ENCODE measurements around the gene COQ8B. TPM values are rescaled to one million over a fixed set of nuclear protein-coding genes. Genes with fewer than 3 reads are reported as not detected.

Gene COQ8B
- polyA plus RNA-seq, 1 experiment, result 35.3 TPM

DNA sequence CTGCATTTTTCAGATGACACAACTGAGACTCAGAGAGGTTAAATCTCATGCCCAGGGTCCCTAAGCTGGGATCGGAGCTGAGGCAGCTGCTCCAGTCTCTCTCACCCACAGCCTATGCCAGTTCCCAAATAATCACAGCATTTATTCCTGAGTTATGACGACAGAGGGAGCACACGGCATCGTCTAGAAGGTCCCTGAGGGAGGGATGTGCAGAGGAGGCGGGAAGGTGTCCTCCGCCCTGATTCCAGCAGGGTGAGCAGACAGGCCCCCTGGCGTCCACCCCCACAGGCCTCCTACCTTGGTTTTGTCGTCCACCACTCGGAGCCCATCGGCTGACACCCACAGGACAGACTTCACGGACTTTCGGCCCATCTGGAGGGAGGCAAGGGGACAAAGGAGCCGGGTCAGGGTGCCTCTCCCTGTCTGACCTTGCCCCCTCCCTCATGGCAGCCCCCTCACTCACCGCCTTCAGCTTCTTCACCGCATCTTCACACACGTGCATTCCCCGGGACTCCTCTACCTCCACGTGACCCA is 34.2 kb downstream of the COQ8B start:
- Histone ChIP-seq H3K4me3 (ENCODE audit: low read depth, low read length) (no peak overlapping the region), H3K27me3 (ENCODE audit: control insufficient read depth, insufficient read depth, low read length) (no peaks in the 10 kb centered on the region), H3K36me3 (ENCODE audit: control insufficient read depth, insufficient read depth, low read length) (peaks cover 45% of the 10 kb centered on the region)
- no peak for DNase-seq (ENCODE audit: low read depth)
- CTCF ChIA-PET, result interaction anchor here (0.8 to 0.9 kb wide), 2 partner anchors 8 to 19 kb away, joined by 3 to 4 read pairs; partner anchors contain the start of gene NUMBL
- TF ChIP-seq CTCF (IDR thresholded peaks at IDR 0.05; ENCODE audit: insufficient read depth, low read depth, low read length), result no peak
- POLR2A ChIA-PET, result no interaction called here

DNA sequence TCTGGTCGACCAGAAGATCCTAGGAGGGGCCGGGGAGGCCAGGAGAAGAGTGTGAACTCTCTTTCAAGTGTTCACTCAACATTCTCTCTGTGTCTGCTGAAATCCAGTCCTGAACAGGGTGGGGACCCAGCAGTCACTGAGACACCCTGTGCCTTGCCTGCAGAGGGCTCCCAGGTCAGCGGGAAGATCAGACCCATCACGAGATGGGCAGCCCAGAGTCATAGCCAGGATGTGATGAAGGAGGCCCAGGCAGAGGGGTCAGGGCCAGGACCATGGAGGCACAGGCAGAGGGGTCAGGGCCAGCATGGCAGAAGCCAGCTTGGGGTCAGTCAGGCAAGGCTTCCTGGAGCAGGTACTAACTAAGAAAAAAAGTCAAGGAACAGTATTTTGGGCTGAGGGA is 35.6 kb downstream of the COQ8B start:
- DNase-seq (ENCODE audit: low read depth), result no peak
- ChIA-PET CTCF (interaction anchor here (1.0 kb wide), 1 partner anchor 126 kb away, joined by 3 read pairs; no protein-coding TSS in a partner anchor), POLR2A (no interaction called here)
- H3K27me3 ChIP-seq (ENCODE audit: control insufficient read depth, insufficient read depth, low read length), result no peaks in the 10 kb centered on the region
- no peak overlapping the region for H3K4me3 ChIP-seq (ENCODE audit: low read depth, low read length)
- no peak for TF ChIP-seq CTCF (IDR thresholded peaks at IDR 0.05; ENCODE audit: insufficient read depth, low read depth, low read length)
- H3K36me3 ChIP-seq (ENCODE audit: control insufficient read depth, insufficient read depth, low read length), result peaks cover 49% of the 10 kb centered on the region

DNA sequence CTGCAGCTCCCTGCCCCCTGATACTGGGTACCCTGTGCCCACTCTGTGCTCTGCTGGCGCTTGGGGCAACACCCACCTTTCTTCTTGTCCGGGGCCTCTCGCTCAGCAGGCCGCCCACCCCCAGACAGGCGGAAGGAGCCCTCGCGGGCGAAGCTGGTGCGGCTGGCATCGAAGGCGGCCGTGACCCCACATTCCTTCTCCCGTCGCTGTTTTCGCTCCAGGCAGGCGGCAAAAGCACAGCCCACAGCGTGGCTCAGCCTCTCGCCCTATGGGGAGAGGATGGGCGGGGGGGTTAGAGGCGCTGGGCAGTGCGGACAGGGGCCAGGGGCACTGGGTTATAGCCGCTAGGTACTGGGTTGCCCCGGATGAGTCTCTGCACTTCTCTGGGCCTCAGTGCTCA is 39.5 kb downstream of the COQ8B start:
- no peak for DNase-seq (ENCODE audit: low read depth)
- no peaks in the 10 kb centered on the region for H3K27me3 ChIP-seq (ENCODE audit: control insufficient read depth, insufficient read depth, low read length)
- no peak overlapping the region for H3K4me3 ChIP-seq (ENCODE audit: low read depth, low read length)
- peaks cover 51% of the 10 kb centered on the region for H3K36me3 ChIP-seq (ENCODE audit: control insufficient read depth, insufficient read depth, low read length)
- CTCF ChIA-PET, result no interaction called here
- POLR2A ChIA-PET, result no interaction called here
- TF ChIP-seq CTCF (IDR thresholded peaks at IDR 0.05; ENCODE audit: insufficient read depth, low read depth, low read length), result no peak

GRCh38 chr19:40674291-40674690 is 42.4 kb downstream of the COQ8B start:
- Histone ChIP-seq H3K36me3 (ENCODE audit: control insufficient read depth, insufficient read depth, low read length) (peaks cover 65% of the 10 kb centered on the region), H3K4me3 (ENCODE audit: low read depth, low read length) (no peak overlapping the region), H3K27me3 (ENCODE audit: control insufficient read depth, insufficient read depth, low read length) (no peaks in the 10 kb centered on the region)
- ChIA-PET CTCF (interaction anchor here (1.0 to 2.4 kb wide), 4 partner anchors 9 to 13 kb away, joined by 3 to 11 read pairs (median 4); no protein-coding TSS in a partner anchor), POLR2A (interaction anchor here (0.7 kb wide), 1 partner anchor 704 kb away, joined by 11 read pairs; no protein-coding TSS in a partner anchor)
- DNase-seq (ENCODE audit: low read depth), result no peak
- no peak for TF ChIP-seq CTCF (IDR thresholded peaks at IDR 0.05; ENCODE audit: insufficient read depth, low read depth, low read length)

DNA sequence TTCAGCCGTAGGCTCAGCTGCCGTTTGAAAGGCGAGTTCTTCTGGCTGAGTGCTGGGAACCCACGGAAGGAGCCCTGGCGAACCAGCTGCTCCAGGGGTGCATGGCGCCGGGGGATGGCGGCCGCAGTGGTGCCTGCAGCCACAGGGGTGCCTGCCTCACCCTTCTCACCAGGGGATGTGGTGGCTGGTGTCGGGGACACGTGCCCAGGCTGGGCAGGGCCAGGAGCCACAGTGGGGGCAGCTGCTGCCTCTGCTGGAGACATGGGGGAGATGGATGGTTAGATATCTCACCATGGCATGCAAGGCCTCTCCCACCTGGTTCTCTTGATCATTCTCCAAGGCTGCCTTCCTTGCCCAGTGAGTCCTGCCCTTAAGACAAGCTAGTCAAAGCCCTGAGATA is 43.3 kb downstream of the COQ8B start:
- Histone ChIP-seq H3K36me3 (ENCODE audit: control insufficient read depth, insufficient read depth, low read length) (peaks cover 68% of the 10 kb centered on the region), H3K27me3 (ENCODE audit: control insufficient read depth, insufficient read depth, low read length) (no peaks in the 10 kb centered on the region), H3K4me3 (ENCODE audit: low read depth, low read length) (no peak overlapping the region)
- CTCF ChIA-PET, result interaction anchor here (1.0 to 2.4 kb wide), 3 partner anchors 8 to 11 kb away, joined by 3 to 11 read pairs (median 4); no protein-coding TSS in a partner anchor
- TF ChIP-seq CTCF (IDR thresholded peaks at IDR 0.05; ENCODE audit: insufficient read depth, low read depth, low read length), result no peak
- DNase-seq (ENCODE audit: low read depth), result no peak
- POLR2A ChIA-PET, result no interaction called here

Measured in BJ (cell line).